ENCODE results near the gene KLHL40.

Gene KLHL40

GRCh38 chr3:42708611-42709151 is 23.3 kb downstream of the KLHL40 start:
- TF ChIP-seq ZFX (IDR thresholded peaks at IDR 0.05) (no peak), CTCF (conservative IDR thresholded peaks at IDR 0.05) (no peak)
- no peak overlapping the region for H3K27ac ChIP-seq

GRCh38 chr3:42709621-42710020 is 24.3 kb downstream of the KLHL40 start:
- TF ChIP-seq CTCF (conservative IDR thresholded peaks at IDR 0.05) (no peak), ZFX (IDR thresholded peaks at IDR 0.05) (no peak)
- H3K27ac ChIP-seq, result no peak overlapping the region

GRCh38 chr3:42710323-42711021 is 25.1 kb downstream of the KLHL40 start:
- TF ChIP-seq CTCF (conservative IDR thresholded peaks at IDR 0.05) (no peak), ZFX (IDR thresholded peaks at IDR 0.05) (no peak)
- H3K27ac ChIP-seq, result no peak overlapping the region

GRCh38 chr3:42711491-42712343 is 26.4 kb downstream of the KLHL40 start:
- H3K27ac ChIP-seq, result no peak overlapping the region
- TF ChIP-seq CTCF (conservative IDR thresholded peaks at IDR 0.05), result no peak
- TF ChIP-seq ZFX (IDR thresholded peaks at IDR 0.05), result no peak

- H3K27ac ChIP-seq, result no peak overlapping the region
- TF ChIP-seq CTCF (conservative IDR thresholded peaks at IDR 0.05) (no peak), ZFX (IDR thresholded peaks at IDR 0.05) (no peak)
Measured at GRCh38 chr3:42712344-42712648, 27.0 kb downstream of the KLHL40 start.

- no peak for TF ChIP-seq ZFX (IDR thresholded peaks at IDR 0.05)
- TF ChIP-seq CTCF (conservative IDR thresholded peaks at IDR 0.05), result no peak
- no peak overlapping the region for H3K27ac ChIP-seq
Measured at GRCh38 chr3:42712688-42713372, 27.5 kb downstream of the KLHL40 start.

Data from C4-2B (cell line).